Prostate gland (tissue), 2 donors: ENCODE results near the gene ITGA4. TPM values are rescaled to one million over a fixed set of nuclear protein-coding genes. Genes with fewer than 3 reads are reported as not detected.

Experiments
- DNase-seq: peaks from one replicate; pipeline ENCODE4 v3.0.0-alpha.2; 2019; ENCODE audit warnings: low spot score
- H3K27ac ChIP-seq, 2 donors: fragments of 200-600 bp; sonication (generic); 2 replicates each; pipeline ENCODE4 v1.5.1; 2017 to 2019
- H3K27me3 ChIP-seq: fragments of 200-600 bp; sonication (generic); replicated peaks from 2 replicates; pipeline ENCODE4 v1.5.1; 2019; ENCODE audit not compliant: insufficient read depth
- H3K36me3 ChIP-seq, 2 donors: fragments of 200-600 bp; sonication (generic); 1 replicate in 1 of 2; 2 replicates in 1 of 2; pipeline versions ENCODE4 v1.5.1 to v1.8.1; 2017 to 2019
- H3K4me1 ChIP-seq: fragments of 200-600 bp; sonication (generic); replicated peaks from 2 replicates; pipeline ENCODE4 v1.5.1; 2019
- H3K4me3 ChIP-seq, 2 donors: fragments of 200-600 bp; sonication (generic); 2 replicates each; pipeline ENCODE4 v1.5.1; 2017 to 2019
- H3K9me3 ChIP-seq: fragments of 200-600 bp; sonication (generic); 2 replicates; pipeline ENCODE4 v1.5.1; 2017
- CTCF ChIP-seq, 4 experiments: fragments of 200-600 bp in 2 of 4; fragments of 450-650 bp in 2 of 4; sonication (generic) in 2 of 4; IDR thresholded peaks; 1 replicate in 3 of 4; 2 replicates in 1 of 4; pipeline ENCODE4 v1.5.1; 2016 to 2019; ENCODE audit warnings: antibody characterized with exemption in 4 of 4, mild to moderate bottlenecking in 2 of 4, moderate library complexity in 2 of 4
- POLR2A ChIP-seq: fragments of 450-650 bp; IDR thresholded peaks from one replicate; pipeline ENCODE4 v1.6.1; 2016; ENCODE audit warnings: antibody characterized with exemption, mild to moderate bottlenecking
- POLR2AphosphoS5 ChIP-seq: sonication (generic); formaldehyde crosslinking; IDR thresholded peaks from one replicate; pipeline ENCODE4 v1.6.1; 2017; ENCODE audit warnings: antibody characterized with exemption
- WGBS: methylation state at CpG from one replicate; pipeline ENCODE4 v1.1.5; 2018; 5-methylcytosine and 5-hydroxymethylcytosine counted together
- intact Hi-C: fragments of 100-400 bp; cut with DNase I; formaldehyde crosslinking; loops from one replicate; pipeline ENCODE4 v1.14.2; 2022
- total RNA-seq, 2 donors: library from RNA; depleted of rRNA; stranded (reverse); fragments of >200 nt; gene quantifications; one replicate each; pipeline ENCODE4 v1.1.0, GENCODE V29; 2016

Gene ITGA4
- total RNA-seq, 2 donors from 2014 or later, result 2.9 to 6.4 TPM

GRCh38 chr2:181457741-181458425 lies 697 bp downstream of the ITGA4 start:
- no peaks in the 10 kb centered on the region for H3K9me3 ChIP-seq
- TF ChIP-seq POLR2A, result no peak
- no peak for TF ChIP-seq POLR2AphosphoS5
- TF ChIP-seq CTCF (IDR thresholded peaks at IDR 0.05), result no peak
- H3K27me3 ChIP-seq, result peaks cover 5% of the 10 kb centered on the region
- H3K36me3 ChIP-seq, result no peaks in the 10 kb centered on the region
- intact Hi-C loops, result loop anchor here (5.0 kb wide), 1 partner anchor 356 kb away; no protein-coding TSS in a partner anchor
- H3K27ac ChIP-seq, result no peak overlapping the region
- 6% methylated on average over 40 of the region's 45 CpGs for WGBS
- H3K4me1 ChIP-seq, result no peaks in the 10 kb centered on the region
- peak; percentile 6 for DNase-seq
- peak overlapping the region; percentile 26 to 31 for H3K4me3 ChIP-seq

GRCh38 chr2:181458871-181459270 lies 1.7 kb downstream of the ITGA4 start:
- WGBS, result 84% methylated on average over 2 of the region's 2 CpGs
- TF ChIP-seq CTCF (IDR thresholded peaks at IDR 0.05), result no peak
- H3K4me3 ChIP-seq, result no peak overlapping the region
- no peaks in the 10 kb centered on the region for H3K4me1 ChIP-seq
- intact Hi-C loops, result loop anchor here (5.0 kb wide), 1 partner anchor 357 kb away; no protein-coding TSS in a partner anchor
- no peaks in the 10 kb centered on the region for H3K9me3 ChIP-seq
- H3K27ac ChIP-seq, result no peak overlapping the region
- peaks cover 5% of the 10 kb centered on the region for H3K27me3 ChIP-seq
- no peak for DNase-seq
- no peaks in the 10 kb centered on the region for H3K36me3 ChIP-seq

- intact Hi-C loops, result loop anchor here (5.0 kb wide), 1 partner anchor 357 kb away; no protein-coding TSS in a partner anchor
Observed at GRCh38 chr2:181459621-181460021, 2.4 kb downstream of the ITGA4 start.

GRCh38 chr2:181461056-181461997 lies 4.1 kb downstream of the ITGA4 start:
- H3K27ac ChIP-seq, result no peak overlapping the region
- H3K9me3 ChIP-seq, result no peaks in the 10 kb centered on the region
- H3K36me3 ChIP-seq, result no peaks in the 10 kb centered on the region
- intact Hi-C loops, result no loop called here
- 84% methylated on average over 7 of the region's 7 CpGs for WGBS
- TF ChIP-seq POLR2A (no peak), POLR2AphosphoS5 (no peak), CTCF (IDR thresholded peaks at IDR 0.05) (no peak)
- H3K4me1 ChIP-seq, result no peaks in the 10 kb centered on the region
- DNase-seq, result no peak
- H3K4me3 ChIP-seq, result no peak overlapping the region
- H3K27me3 ChIP-seq, result peaks cover 5% of the 10 kb centered on the region

More at GRCh38 chr2:181459621-181460021, 2.4 kb downstream of the ITGA4 start:
- 26% methylated on average over 1 of the region's 1 CpG for WGBS
- no peaks in the 10 kb centered on the region for H3K36me3 ChIP-seq
- H3K27ac ChIP-seq, result no peak overlapping the region
- H3K4me1 ChIP-seq, result no peaks in the 10 kb centered on the region
- H3K9me3 ChIP-seq, result no peaks in the 10 kb centered on the region
- peaks cover 5% of the 10 kb centered on the region for H3K27me3 ChIP-seq
- H3K4me3 ChIP-seq, result no peak overlapping the region
- DNase-seq, result no peak
- no peak for TF ChIP-seq POLR2A
- TF ChIP-seq CTCF (IDR thresholded peaks at IDR 0.05), result no peak
- no peak for TF ChIP-seq POLR2AphosphoS5
